NB4 (cell line): ENCODE measurements around the gene SLC8A2.

Experiments
- CTCF ChIP-seq: IDR thresholded peaks from one replicate; pipeline ENCODE4 v1.5.1; 2012; ENCODE audit warnings: low read depth, low read length
- MAX ChIP-seq: IDR thresholded peaks from 2 replicates; pipeline ENCODE4 v1.6.1; 2011; ENCODE audit warnings: low read depth, low read length
- MYC ChIP-seq: IDR thresholded peaks from 2 replicates; pipeline ENCODE4 v1.6.1; 2011; ENCODE audit warnings: low read depth, low read length
- POLR2A ChIP-seq: IDR thresholded peaks from 2 replicates; pipeline ENCODE4 v1.6.1; 2011; ENCODE audit warnings: mild to moderate bottlenecking; ENCODE audit not compliant: insufficient read length; ENCODE audit errors: extremely low read depth

GRCh38 chr19:47429140-47429793 lies 42.4 kb downstream of the SLC8A2 start:
- no peak for TF ChIP-seq CTCF
- no peak for TF ChIP-seq POLR2A
- TF ChIP-seq MAX, result no peak
- TF ChIP-seq MYC, result no peak
